Sigmoid colon (tissue), 7 donors: ENCODE results near the gene NPHP1. TPM values are rescaled to one million over a fixed set of nuclear protein-coding genes. Genes with fewer than 3 reads are reported as not detected.
A peak's percentile ranks its signal among the peaks of the same experiment; 100 is the strongest.
"Not testable (repeated sequence)": the region's sequence is repeated elsewhere in the genome, so short reads cannot be mapped to it uniquely, and the experiment has no call there.

Experiments used
- DNase-seq: peaks from one replicate; pipeline ENCODE4 v3.0.0-alpha.2; 2019
- H3K27ac ChIP-seq, 4 donors: fragments of 200-600 bp; sonication (generic); one replicate each; pipeline ENCODE4 v1.5.1; 2016 to 2019; ENCODE audit warnings: mild to moderate bottlenecking in 1 of 4
- H3K27me3 ChIP-seq, 3 donors: fragments of 200-600 bp; sonication (generic); one replicate each; pipeline ENCODE4 v1.5.1; 2019; ENCODE audit warnings: mild to moderate bottlenecking in 1 of 3
- H3K36me3 ChIP-seq, 4 donors: fragments of 200-600 bp; sonication (generic); one replicate each; pipeline ENCODE4 v1.5.1; 2016 to 2019
- H3K4me1 ChIP-seq, 4 donors: fragments of 200-600 bp; sonication (generic); one replicate each; pipeline ENCODE4 v1.5.1; 2017 to 2019
- H3K4me3 ChIP-seq, 4 donors: fragments of 200-600 bp; sonication (generic); one replicate each; pipeline ENCODE4 v1.5.1; 2017 to 2019; ENCODE audit warnings: mild to moderate bottlenecking in 2 of 4, moderate library complexity in 1 of 4
- H3K9me3 ChIP-seq, 4 donors: fragments of 200-600 bp in 3 of 4; sonication (generic) in 3 of 4; one replicate each; pipeline versions ENCODE4 v1.5.1 to v1.6.1; 2013 to 2019
- EP300 ChIP-seq, 4 donors: sonication (generic); formaldehyde crosslinking; IDR thresholded peaks; one replicate each; pipeline ENCODE4 v1.6.1; 2017; ENCODE audit warnings: antibody characterized with exemption in 4 of 4
- POLR2A ChIP-seq, 2 donors: fragments of 450-650 bp; IDR thresholded peaks; one replicate each; pipeline ENCODE4 v1.6.1; 2016; ENCODE audit warnings: antibody characterized with exemption in 2 of 2, mild to moderate bottlenecking in 2 of 2, moderate library complexity in 2 of 2
- POLR2AphosphoS5 ChIP-seq, 4 donors: sonication (generic); formaldehyde crosslinking; IDR thresholded peaks; one replicate each; pipeline ENCODE4 v1.6.1; 2017; ENCODE audit warnings: antibody characterized with exemption in 4 of 4
- WGBS, 2 donors: extraction: QIAGEN DNeasy Blood & Tissue Kit; methylation state at CpG; one replicate each; pipeline ENCODE4 v1.1.7; 2013; 5-methylcytosine and 5-hydroxymethylcytosine counted together
- intact Hi-C: fragments of 100-400 bp; cut with DNase I; formaldehyde crosslinking; loops from one replicate; pipeline ENCODE4 v1.15.1; 2023
- polyA plus RNA-seq, 3 donors: library from polyadenylated mRNA; stranded (reverse); fragments of 200-250 nt; gene quantifications; one replicate each; pipeline ENCODE4 v1.2.3, GENCODE V29; 2013
- total RNA-seq, 4 donors: library from RNA; depleted of rRNA; stranded (reverse); fragments of >200 nt; gene quantifications; one replicate each; pipeline ENCODE4 v1.1.0, GENCODE V29; 2016
- TF ChIP-seq, protein P1 (sequence below), 4 experiments: fragments of 450-650 bp in 3 of 4; fragments of 200-600 bp in 1 of 4; IDR thresholded peaks; one replicate each; pipeline ENCODE4 v1.5.1; 2016 to 2019; ENCODE audit warnings: antibody characterized with exemption in 4 of 4, mild to moderate bottlenecking in 3 of 4, moderate library complexity in 2 of 4
- donor health status: healthy with polysubstance abuse.
- donor health status: Bipolar disorder and iron deficiency.
- donor health status: healthy.

The NPHP1 gene
- total and polyA plus RNA-seq, 7 donors, result 0.60 to 12.5 (median 6.1) TPM

DNA sequence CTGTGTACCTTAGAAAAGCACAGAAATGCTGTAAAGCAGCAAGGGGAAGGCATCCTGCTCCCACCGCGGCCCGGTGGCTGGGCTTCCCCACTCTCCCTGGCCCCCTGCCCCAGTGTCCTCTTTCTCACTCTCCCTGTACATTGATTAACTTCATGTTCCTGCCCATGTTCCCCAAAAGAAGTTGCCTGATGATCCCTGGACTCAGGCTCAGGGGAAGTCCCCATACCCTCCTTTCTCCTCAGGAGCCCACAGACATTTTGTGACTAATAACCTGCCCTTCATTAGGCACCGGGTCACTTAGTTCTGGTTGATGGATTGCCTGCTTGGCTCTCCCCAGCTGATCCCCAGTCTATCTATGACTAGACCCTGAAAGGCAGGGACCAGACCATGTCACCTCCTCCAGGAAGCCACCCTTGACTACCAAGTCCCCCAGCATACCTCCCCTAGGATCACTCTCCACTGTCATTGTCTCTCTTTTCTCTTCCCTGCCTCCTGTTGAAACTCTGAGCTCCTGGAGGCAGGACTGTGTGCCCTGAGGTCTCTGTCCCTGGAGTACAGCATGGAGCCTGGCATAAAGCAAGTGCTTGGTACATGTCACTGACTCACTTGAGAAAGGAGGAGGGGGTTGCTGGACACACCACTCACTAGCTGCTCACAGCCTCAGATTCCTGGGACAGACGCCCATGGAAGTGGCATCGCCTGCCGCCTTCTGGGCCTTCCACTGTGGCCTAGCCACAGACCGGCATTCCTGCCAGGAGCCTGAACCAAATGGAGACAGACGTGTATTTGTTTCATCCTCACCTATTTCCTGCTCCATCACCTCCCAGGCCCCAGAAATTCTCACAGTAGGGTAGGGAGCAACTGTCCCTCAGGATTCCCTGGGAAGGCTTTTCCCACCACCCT lies 102.7 kb downstream of the NPHP1 start:
- H3K9me3 ChIP-seq, result no peaks in the 10 kb centered on the region
- peaks cover 0 to 3% (median 0%) of the 10 kb centered on the region in 3 donors for H3K27me3 ChIP-seq
- TF ChIP-seq, protein P1, sequence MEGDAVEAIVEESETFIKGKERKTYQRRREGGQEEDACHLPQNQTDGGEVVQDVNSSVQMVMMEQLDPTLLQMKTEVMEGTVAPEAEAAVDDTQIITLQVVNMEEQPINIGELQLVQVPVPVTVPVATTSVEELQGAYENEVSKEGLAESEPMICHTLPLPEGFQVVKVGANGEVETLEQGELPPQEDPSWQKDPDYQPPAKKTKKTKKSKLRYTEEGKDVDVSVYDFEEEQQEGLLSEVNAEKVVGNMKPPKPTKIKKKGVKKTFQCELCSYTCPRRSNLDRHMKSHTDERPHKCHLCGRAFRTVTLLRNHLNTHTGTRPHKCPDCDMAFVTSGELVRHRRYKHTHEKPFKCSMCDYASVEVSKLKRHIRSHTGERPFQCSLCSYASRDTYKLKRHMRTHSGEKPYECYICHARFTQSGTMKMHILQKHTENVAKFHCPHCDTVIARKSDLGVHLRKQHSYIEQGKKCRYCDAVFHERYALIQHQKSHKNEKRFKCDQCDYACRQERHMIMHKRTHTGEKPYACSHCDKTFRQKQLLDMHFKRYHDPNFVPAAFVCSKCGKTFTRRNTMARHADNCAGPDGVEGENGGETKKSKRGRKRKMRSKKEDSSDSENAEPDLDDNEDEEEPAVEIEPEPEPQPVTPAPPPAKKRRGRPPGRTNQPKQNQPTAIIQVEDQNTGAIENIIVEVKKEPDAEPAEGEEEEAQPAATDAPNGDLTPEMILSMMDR (IDR thresholded peaks at IDR 0.05), result no peak
- TF ChIP-seq POLR2AphosphoS5 (IDR thresholded peaks at IDR 0.05) (no peak), EP300 (IDR thresholded peaks at IDR 0.05) (no peak)
- H3K36me3 ChIP-seq, result no peaks in the 10 kb centered on the region
- no peak for DNase-seq
- 61 to 67% methylated on average over 9 of the region's 9 CpGs for WGBS, 2 donors
- H3K4me1 ChIP-seq, result peaks cover 0 to 19% (median 15%) of the 10 kb centered on the region in 4 donors
- H3K4me3 ChIP-seq, result no peak overlapping the region
- intact Hi-C loops, result no loop called here
- H3K27ac ChIP-seq, result peak overlapping the region; percentile 57 to 82 (median 67)

DNA sequence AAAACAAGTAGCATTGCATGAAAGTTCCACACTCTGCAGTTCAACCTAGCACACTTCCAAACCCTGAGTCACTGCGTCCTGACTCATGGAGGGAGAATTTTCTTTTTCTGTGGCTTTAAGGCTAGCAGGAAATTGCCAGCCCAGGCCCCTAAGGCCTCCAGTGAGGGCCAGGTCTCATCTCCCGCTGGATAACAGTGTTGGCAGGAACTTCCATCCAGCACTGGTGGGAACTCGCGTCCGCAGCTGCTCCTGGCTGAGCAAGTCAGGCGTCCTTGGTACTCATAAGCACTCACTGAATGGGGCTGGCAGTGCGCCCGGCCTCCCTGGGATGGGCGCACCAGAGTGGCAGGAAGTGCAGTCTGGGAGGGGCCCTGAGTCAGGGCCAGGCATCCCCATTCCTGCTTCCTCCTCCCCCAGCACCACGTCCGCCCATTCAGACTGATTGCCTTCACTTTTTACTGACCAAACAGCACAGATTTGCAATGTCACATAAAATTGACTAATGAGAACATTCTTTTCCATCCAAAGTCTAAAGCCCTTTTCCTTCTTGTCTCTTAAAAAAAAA lies 103.5 kb downstream of the NPHP1 start:
- TF ChIP-seq POLR2A (IDR thresholded peaks at IDR 0.05), result no peak
- peak in 3 of 4 donors; percentile 45 to 79 (median 51) for TF ChIP-seq POLR2AphosphoS5 (IDR thresholded peaks at IDR 0.05)
- Histone ChIP-seq H3K9me3 (no peaks in the 10 kb centered on the region), H3K27me3 (no peaks in the 10 kb centered on the region), H3K4me3 (no peak overlapping the region), H3K4me1 (peaks cover 0 to 19% (median 15%) of the 10 kb centered on the region in 4 donors), H3K27ac (peak overlapping the region; percentile 57 to 82 (median 67)), H3K36me3 (no peaks in the 10 kb centered on the region)
- WGBS, 2 donors, result 1 to 8% methylated on average over 11 of the region's 11 CpGs
- peak; percentile 92 for DNase-seq
- intact Hi-C loops, result no loop called here

DNA sequence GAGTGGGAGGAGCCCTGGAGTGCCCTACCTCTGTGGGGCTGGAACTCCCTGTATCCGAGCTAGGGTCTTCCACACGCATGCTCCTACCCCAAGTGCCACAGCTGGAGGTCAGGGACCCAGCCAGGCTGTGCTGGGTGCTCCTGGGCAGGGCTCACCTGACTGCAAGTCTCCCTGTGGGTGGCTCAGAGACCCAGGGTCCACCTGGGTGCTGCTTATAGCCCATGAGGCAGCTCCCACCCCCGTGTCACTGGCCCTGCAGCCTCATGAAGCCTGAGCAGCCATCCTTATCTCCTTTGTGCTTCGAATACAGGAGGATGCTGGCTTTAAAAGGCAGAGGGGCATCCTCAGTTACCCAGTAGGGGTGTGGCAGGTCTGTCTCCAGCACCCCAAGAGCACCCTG lies 103.9 kb downstream of the NPHP1 start:
- H3K36me3 ChIP-seq, intact Hi-C loops, H3K27me3 ChIP-seq, H3K9me3 ChIP-seq, H3K4me3 ChIP-seq, DNase-seq: not testable (repeated sequence)
- Histone ChIP-seq H3K27ac (peak overlapping the region; percentile 57 to 82 (median 67)), H3K4me1 (peaks cover 0 to 19% (median 15%) of the 10 kb centered on the region in 4 donors)
- WGBS, 2 donors, result 64 to 76% methylated on average over 4 of the region's 4 CpGs

DNA sequence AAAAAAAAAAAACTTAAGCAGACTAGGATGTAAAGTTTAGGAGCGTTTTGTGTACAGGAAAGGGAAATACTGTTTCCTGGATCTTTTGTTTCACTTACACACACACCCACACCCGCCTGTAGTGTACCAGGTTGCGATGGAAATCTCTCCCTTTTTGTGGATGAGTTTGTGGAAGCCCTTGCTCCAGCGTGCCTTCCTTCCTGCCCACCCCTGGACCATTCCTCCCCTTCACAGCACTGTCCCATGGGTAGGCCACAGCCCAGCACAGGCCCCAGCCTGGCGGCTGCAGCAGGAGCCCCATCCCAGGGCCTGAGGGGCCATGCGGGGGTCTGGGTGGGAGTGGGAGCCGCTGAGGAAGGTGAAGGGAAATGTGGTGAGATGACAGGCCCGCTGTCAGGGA lies 104.3 kb downstream of the NPHP1 start:
- intact Hi-C loops, result no loop called here
- TF ChIP-seq, protein P1 (IDR thresholded peaks at IDR 0.05), result no peak
- no peak for TF ChIP-seq POLR2A (IDR thresholded peaks at IDR 0.05)
- no peak for TF ChIP-seq EP300 (IDR thresholded peaks at IDR 0.05)
- TF ChIP-seq POLR2AphosphoS5 (IDR thresholded peaks at IDR 0.05), result no peak

DNA sequence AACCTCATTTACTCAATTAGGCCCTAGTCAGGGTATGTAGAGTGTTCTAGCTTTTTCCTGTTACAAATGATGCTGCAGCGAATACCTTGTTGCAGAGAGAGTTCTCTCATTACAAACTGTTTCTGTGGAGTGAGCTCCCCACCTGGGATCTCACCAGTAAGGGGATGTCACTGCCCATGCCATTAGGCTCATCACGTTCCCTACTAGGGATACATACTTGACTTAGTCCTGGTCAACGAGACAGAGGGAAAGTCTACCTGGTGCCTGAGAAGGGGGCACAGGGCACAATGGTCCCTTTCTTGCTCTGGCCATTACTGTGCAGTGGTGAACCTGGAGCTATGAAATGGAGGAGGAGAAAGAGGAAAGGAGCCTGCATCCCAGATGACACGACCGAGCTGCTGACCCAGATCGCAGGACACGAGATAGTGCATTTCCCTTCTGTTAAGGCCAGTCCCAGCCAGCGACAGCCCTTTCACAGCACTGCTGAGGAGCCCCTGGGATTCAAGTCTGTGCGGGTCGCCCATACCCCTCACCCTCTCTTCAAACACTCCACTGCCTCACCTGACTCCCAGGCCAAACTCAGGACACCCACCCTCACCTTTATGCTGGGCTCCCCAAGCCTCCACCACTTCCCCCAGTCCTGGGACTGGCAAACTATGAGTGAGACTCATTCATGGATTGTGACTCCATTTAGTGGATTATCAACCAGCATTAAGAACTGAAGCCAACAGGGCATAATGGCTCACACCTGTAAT lies 105.2 kb downstream of the NPHP1 start:
- TF ChIP-seq, protein P1 (IDR thresholded peaks at IDR 0.05), result no peak
- TF ChIP-seq POLR2A (IDR thresholded peaks at IDR 0.05) (no peak), POLR2AphosphoS5 (IDR thresholded peaks at IDR 0.05) (no peak), EP300 (IDR thresholded peaks at IDR 0.05) (no peak)
- WGBS, 2 donors, result 82 to 91% methylated on average over 10 of the region's 10 CpGs
- intact Hi-C loops, result no loop called here
- Histone ChIP-seq H3K4me3 (no peak overlapping the region), H3K27me3 (no peaks in the 10 kb centered on the region), H3K9me3 (no peaks in the 10 kb centered on the region), H3K36me3 (no peaks in the 10 kb centered on the region), H3K27ac (peak overlapping the region in 1 of 4 donors; percentile 82), H3K4me1 (peaks cover 0 to 19% (median 15%) of the 10 kb centered on the region in 4 donors)
- no peak for DNase-seq

More for the DNA sequence above, 104.3 kb downstream of the NPHP1 start:
- Histone ChIP-seq H3K27me3 (no peaks in the 10 kb centered on the region), H3K36me3 (no peaks in the 10 kb centered on the region), H3K27ac (peak overlapping the region; percentile 57 to 82 (median 67)), H3K4me3 (no peak overlapping the region), H3K9me3 (no peaks in the 10 kb centered on the region), H3K4me1 (peaks cover 0 to 19% (median 15%) of the 10 kb centered on the region in 4 donors)
- WGBS, 2 donors, result 75 to 76% methylated on average over 8 of the region's 8 CpGs
- DNase-seq, result no peak
